GM18517 (cell line): ENCODE data around the gene METTL24.
"Not testable (repeated sequence)": the region's sequence is repeated elsewhere in the genome, so short reads cannot be mapped to it uniquely, and the experiment has no call there.

Experiments
- ATAC-seq: cut with Tn5 transposase; IDR thresholded peaks from one replicate; pipeline ENCODE4 v1.9.1; 2021; ENCODE audit warnings: mild to moderate bottlenecking, moderate library complexity; ENCODE audit not compliant: unreplicated experiment

Gene METTL24

GRCh38 chr6:110270165-110270564 lies 88.0 kb downstream of the METTL24 start:
- no peak for ATAC-seq

- ATAC-seq, result no peak
Observed at GRCh38 chr6:110269623-110270022, 88.5 kb downstream of the METTL24 start.

GRCh38 chr6:110266996-110267395 lies 91.2 kb downstream of the METTL24 start:
- no peak for ATAC-seq

GRCh38 chr6:110265273-110265672 lies 92.9 kb downstream of the METTL24 start:
- ATAC-seq, result no peak

GRCh38 chr6:110256366-110256765 lies 101.8 kb downstream of the METTL24 start:
- no peak for ATAC-seq

- ATAC-seq, result no peak
Observed at GRCh38 chr6:110255211-110255750, 102.9 kb downstream of the METTL24 start.

GRCh38 chr6:110250838-110251237 lies 107.3 kb downstream of the METTL24 start:
- ATAC-seq, result no peak

- ATAC-seq, result no peak
Observed at GRCh38 chr6:110250058-110250457, 108.1 kb downstream of the METTL24 start.

- ATAC-seq, result no peak
Observed at GRCh38 chr6:110246900-110247546, 111.1 kb downstream of the METTL24 start.

GRCh38 chr6:110246378-110246777 lies 111.8 kb downstream of the METTL24 start:
- ATAC-seq, result no peak

GRCh38 chr6:110244621-110245020 lies 113.5 kb downstream of the METTL24 start:
- not testable (repeated sequence) for ATAC-seq

- no peak for ATAC-seq
Observed at GRCh38 chr6:110239526-110240274, 118.4 kb downstream of the METTL24 start.

GRCh38 chr6:110236007-110236406 lies 122.1 kb downstream of the METTL24 start:
- not testable (repeated sequence) for ATAC-seq

GRCh38 chr6:110233770-110234374 lies 124.3 kb downstream of the METTL24 start:
- ATAC-seq, result peak; percentile 98

GRCh38 chr6:110232450-110232849 lies 125.7 kb downstream of the METTL24 start:
- ATAC-seq, result no peak

- ATAC-seq, result no peak
Observed at GRCh38 chr6:110226261-110226660, 131.9 kb downstream of the METTL24 start.

GRCh38 chr6:110221738-110222137 lies 136.4 kb downstream of the METTL24 start:
- no peak for ATAC-seq

- ATAC-seq, result no peak
Observed at GRCh38 chr6:110217266-110217665, 140.9 kb downstream of the METTL24 start.

- no peak for ATAC-seq
Observed at GRCh38 chr6:110216140-110216539, 142.0 kb downstream of the METTL24 start.

GRCh38 chr6:110214338-110214737 lies 143.8 kb downstream of the METTL24 start:
- no peak for ATAC-seq

- ATAC-seq, result no peak
Observed at GRCh38 chr6:110211753-110212152, 146.4 kb downstream of the METTL24 start.

GRCh38 chr6:110207652-110208051 lies 150.5 kb downstream of the METTL24 start:
- no peak for ATAC-seq
